ENCODE measurements around the gene SH3RF3.

SH3RF3 gene

GRCh38 chr2:109193807-109194619, 65.0 kb downstream of the SH3RF3 start:
- Histone ChIP-seq H3K27ac (no peak overlapping the region), H3K4me3 (no peak overlapping the region)

- Histone ChIP-seq H3K27ac (no peak overlapping the region), H3K4me3 (no peak overlapping the region)
Measured at GRCh38 chr2:109194620-109194937, 65.6 kb downstream of the SH3RF3 start.

GRCh38 chr2:109195193-109196045, 66.4 kb downstream of the SH3RF3 start:
- H3K27ac ChIP-seq = no peak overlapping the region

GRCh38 chr2:109196081-109196875, 67.3 kb downstream of the SH3RF3 start:
- no peak overlapping the region for H3K27ac ChIP-seq
- no peak overlapping the region for H3K4me3 ChIP-seq

More at GRCh38 chr2:109195193-109196045, 66.4 kb downstream of the SH3RF3 start:
- H3K4me3 ChIP-seq = no peak overlapping the region

- Histone ChIP-seq H3K27ac (no peak overlapping the region), H3K4me3 (no peak overlapping the region)
Measured at GRCh38 chr2:109197491-109198418, 68.8 kb downstream of the SH3RF3 start.

GRCh38 chr2:109199790-109200189, 70.8 kb downstream of the SH3RF3 start:
- H3K27ac ChIP-seq = no peak overlapping the region

GRCh38 chr2:109200616-109201464, 71.8 kb downstream of the SH3RF3 start:
- H3K27ac ChIP-seq = no peak overlapping the region

More at GRCh38 chr2:109199790-109200189, 70.8 kb downstream of the SH3RF3 start:
- H3K4me3 ChIP-seq = no peak overlapping the region

GRCh38 chr2:109201465-109202327, 72.7 kb downstream of the SH3RF3 start:
- Histone ChIP-seq H3K4me3 (no peak overlapping the region), H3K27ac (no peak overlapping the region)

More at GRCh38 chr2:109200616-109201464, 71.8 kb downstream of the SH3RF3 start:
- no peak overlapping the region for H3K4me3 ChIP-seq

GRCh38 chr2:109202486-109202885, 73.5 kb downstream of the SH3RF3 start:
- Histone ChIP-seq H3K4me3 (no peak overlapping the region), H3K27ac (no peak overlapping the region)

- H3K4me3 ChIP-seq = no peak overlapping the region
- H3K27ac ChIP-seq = no peak overlapping the region
Measured at GRCh38 chr2:109203246-109204011, 74.4 kb downstream of the SH3RF3 start.

- H3K4me3 ChIP-seq = no peak overlapping the region
- no peak overlapping the region for H3K27ac ChIP-seq
Measured at GRCh38 chr2:109204412-109204811, 75.4 kb downstream of the SH3RF3 start.

GRCh38 chr2:109205447-109205846, 76.4 kb downstream of the SH3RF3 start:
- H3K27ac ChIP-seq = no peak overlapping the region
- H3K4me3 ChIP-seq = no peak overlapping the region

GRCh38 chr2:109206569-109207146, 77.7 kb downstream of the SH3RF3 start:
- no peak overlapping the region for H3K4me3 ChIP-seq
- H3K27ac ChIP-seq = no peak overlapping the region

GRCh38 chr2:109207176-109207575, 78.2 kb downstream of the SH3RF3 start:
- Histone ChIP-seq H3K4me3 (no peak overlapping the region), H3K27ac (no peak overlapping the region)

GRCh38 chr2:109208071-109208950, 79.3 kb downstream of the SH3RF3 start:
- Histone ChIP-seq H3K27ac (no peak overlapping the region), H3K4me3 (no peak overlapping the region)

All from skin epidermis (tissue), 12 donors.